Mucosa of descending colon (tissue), 3 donors: ENCODE data around the gene SLC15A1. TPM values are rescaled to one million over a fixed set of nuclear protein-coding genes. Genes with fewer than 3 reads are reported as not detected.
A peak's percentile ranks its signal among the peaks of the same experiment; 100 is the strongest.

Experiments
- ATAC-seq: fragments of 200-7000 bp; cut with Tn5 transposase; one replicate; pipeline ENCODE4 v1.9.1; 2020; ENCODE audit warnings: mild to moderate bottlenecking, moderate library complexity
- DNase-seq, 3 donors: peaks; one replicate each; pipeline ENCODE4 v3.0.0-alpha.2; 2020
- H3K36me3 ChIP-seq: fragments of 200-600 bp; one replicate; pipeline ENCODE4 v1.8.0; 2021; ENCODE audit warnings: low read depth, mild to moderate bottlenecking
- H3K4me1 ChIP-seq: fragments of 200-600 bp; one replicate; pipeline ENCODE4 v1.8.0; 2021; ENCODE audit warnings: low read depth, mild to moderate bottlenecking
- H3K4me3 ChIP-seq: fragments of 200-600 bp; one replicate; pipeline ENCODE4 v1.8.0; 2021; ENCODE audit warnings: mild to moderate bottlenecking
- H3K9me3 ChIP-seq: fragments of 200-600 bp; one replicate; pipeline ENCODE4 v1.8.0; 2021; ENCODE audit warnings: mild to moderate bottlenecking
- intact Hi-C, 2 donors: fragments of 100-400 bp; cut with DNase I in 1 of 2; cut with micrococcal nuclease in 1 of 2; formaldehyde crosslinking; loops; one replicate each; pipeline versions ENCODE4 v1.11.0 to v1.11.1; 2022; cut with DNase I, micrococcal nuclease
- total RNA-seq, 3 donors: library from RNA; stranded (reverse); fragmentation: NEBNext Ultra II Directional in 2 of 3; extraction: Animal tissue kit (Norgen Biotek cat#: 25700) in 2 of 3; gene quantifications; one replicate each; pipeline versions ENCODE4 v1.2.1 to v1.2.4, GENCODE V29; 2021 to 2023
- TF ChIP-seq, protein P1 (sequence below): fragments of 200-600 bp; IDR thresholded peaks from one replicate; pipeline ENCODE4 v1.8.0; 2022; ENCODE audit warnings: antibody characterized with exemption, mild to moderate bottlenecking
- donor health status: DM: no; HTN: no; CAD: no; lungs with moderate emphysema.
- donor health status: DM: no; HTN: no; CAD: no.
- donor health status: DM: no; HTN: yes; CAD: no.

The SLC15A1 gene
- total RNA-seq, 3 donors from 2014 or later: 27.2 to 45.1 (median 37.9) TPM

DNA sequence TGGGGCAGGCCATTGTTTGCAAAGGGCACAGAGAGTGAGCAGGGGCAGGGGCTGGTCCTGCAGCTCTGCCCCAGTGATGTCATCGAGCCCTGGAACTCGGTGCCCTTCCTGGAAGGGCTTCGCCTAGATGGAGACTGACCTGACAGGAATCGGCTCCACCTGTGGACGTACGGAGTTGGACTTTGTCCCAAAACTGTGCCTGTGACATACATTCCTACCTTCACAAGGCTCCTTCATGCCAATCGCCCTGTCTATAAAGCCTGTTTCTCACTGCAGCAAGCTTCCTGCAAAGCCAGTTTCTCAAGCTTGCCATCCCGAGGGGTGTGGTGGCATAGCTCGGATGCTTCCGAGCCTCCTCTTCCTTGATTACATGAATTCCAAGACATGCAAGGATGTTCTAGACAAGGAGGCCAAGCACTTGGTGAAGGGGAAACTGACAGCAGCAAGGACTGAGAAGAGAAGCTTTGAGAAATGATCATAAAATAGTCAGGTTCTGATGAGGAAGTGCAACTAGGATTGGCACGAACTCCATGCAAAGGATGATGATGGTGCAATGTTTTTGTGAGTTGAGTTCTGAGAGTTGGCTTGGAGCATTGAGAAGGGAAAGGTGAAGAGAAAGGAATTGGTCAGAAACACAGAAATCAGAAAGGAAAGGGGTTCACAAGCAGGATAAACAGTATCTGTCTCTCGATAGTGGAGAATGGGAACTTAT, 101.9 kb downstream of the SLC15A1 start:
- ATAC-seq (peak; percentile 88), DNase-seq (peak; percentile 89 to 93 (median 93))
- H3K4me1 ChIP-seq: peaks cover 33% of the 10 kb centered on the region
- intact Hi-C loops: loop anchor here (5.0 to 10.0 kb wide), 2 partner anchors 203 to 206 kb away; no protein-coding TSS in a partner anchor
- H3K9me3 ChIP-seq: no peaks in the 10 kb centered on the region
- H3K4me3 ChIP-seq: no peak overlapping the region
- no peaks in the 10 kb centered on the region for H3K36me3 ChIP-seq
- TF ChIP-seq, protein P1, sequence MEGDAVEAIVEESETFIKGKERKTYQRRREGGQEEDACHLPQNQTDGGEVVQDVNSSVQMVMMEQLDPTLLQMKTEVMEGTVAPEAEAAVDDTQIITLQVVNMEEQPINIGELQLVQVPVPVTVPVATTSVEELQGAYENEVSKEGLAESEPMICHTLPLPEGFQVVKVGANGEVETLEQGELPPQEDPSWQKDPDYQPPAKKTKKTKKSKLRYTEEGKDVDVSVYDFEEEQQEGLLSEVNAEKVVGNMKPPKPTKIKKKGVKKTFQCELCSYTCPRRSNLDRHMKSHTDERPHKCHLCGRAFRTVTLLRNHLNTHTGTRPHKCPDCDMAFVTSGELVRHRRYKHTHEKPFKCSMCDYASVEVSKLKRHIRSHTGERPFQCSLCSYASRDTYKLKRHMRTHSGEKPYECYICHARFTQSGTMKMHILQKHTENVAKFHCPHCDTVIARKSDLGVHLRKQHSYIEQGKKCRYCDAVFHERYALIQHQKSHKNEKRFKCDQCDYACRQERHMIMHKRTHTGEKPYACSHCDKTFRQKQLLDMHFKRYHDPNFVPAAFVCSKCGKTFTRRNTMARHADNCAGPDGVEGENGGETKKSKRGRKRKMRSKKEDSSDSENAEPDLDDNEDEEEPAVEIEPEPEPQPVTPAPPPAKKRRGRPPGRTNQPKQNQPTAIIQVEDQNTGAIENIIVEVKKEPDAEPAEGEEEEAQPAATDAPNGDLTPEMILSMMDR: no peak

GRCh38 chr13:98649861-98650260, 102.6 kb downstream of the SLC15A1 start:
- peak in 1 of 3 donors; percentile 21 for DNase-seq
- Histone ChIP-seq H3K4me3 (no peak overlapping the region), H3K36me3 (no peaks in the 10 kb centered on the region), H3K9me3 (no peaks in the 10 kb centered on the region), H3K4me1 (peaks cover 33% of the 10 kb centered on the region)
- no peak for ATAC-seq
- intact Hi-C loops: loop anchor here (5.0 to 10.0 kb wide), 3 partner anchors 55 to 205 kb away; no protein-coding TSS in a partner anchor
- TF ChIP-seq, protein P1: no peak

GRCh38 chr13:98648686-98649085, 103.8 kb downstream of the SLC15A1 start:
- TF ChIP-seq, protein P1: no peak
- DNase-seq (no peak), ATAC-seq (no peak)
- intact Hi-C loops: loop anchor here in 1 of 2 donors (10.0 kb wide), 1 partner anchor 54 kb away; no protein-coding TSS in a partner anchor
- no peaks in the 10 kb centered on the region for H3K36me3 ChIP-seq
- H3K4me3 ChIP-seq: no peak overlapping the region
- peaks cover 33% of the 10 kb centered on the region for H3K4me1 ChIP-seq
- no peaks in the 10 kb centered on the region for H3K9me3 ChIP-seq

GRCh38 chr13:98648141-98648540, 104.3 kb downstream of the SLC15A1 start:
- DNase-seq: peak in 1 of 3 donors; percentile 64
- intact Hi-C loops: loop anchor here in 1 of 2 donors (10.0 kb wide), 1 partner anchor 53 kb away; no protein-coding TSS in a partner anchor
- no peaks in the 10 kb centered on the region for H3K9me3 ChIP-seq
- H3K36me3 ChIP-seq: no peaks in the 10 kb centered on the region
- peak; percentile 75 for ATAC-seq
- H3K4me1 ChIP-seq: peaks cover 31% of the 10 kb centered on the region
- TF ChIP-seq, protein P1: no peak
- no peak overlapping the region for H3K4me3 ChIP-seq

- Histone ChIP-seq H3K4me3 (no peak overlapping the region), H3K4me1 (peaks cover 28% of the 10 kb centered on the region), H3K9me3 (no peaks in the 10 kb centered on the region), H3K36me3 (no peaks in the 10 kb centered on the region)
- DNase-seq: no peak
- intact Hi-C loops: loop anchor here in 1 of 2 donors (10.0 kb wide), 1 partner anchor 52 kb away; no protein-coding TSS in a partner anchor
- ATAC-seq: no peak
- TF ChIP-seq, protein P1: no peak
Observed at GRCh38 chr13:98647121-98647520, 105.4 kb downstream of the SLC15A1 start.
